GM23248 (cell line): ENCODE data around the gene ZBTB42. TPM values are rescaled to one million over a fixed set of nuclear protein-coding genes. Genes with fewer than 3 reads are reported as not detected.

Source experiments
- DNase-seq: peaks from one replicate; pipeline ENCODE4 v3.0.0-alpha.2; 2015
- H2AFZ ChIP-seq: fragments of 200-600 bp; sonication (generic); 2 replicates; pipeline ENCODE4 v1.6.1; 2016; ENCODE audit warnings: antibody characterized with exemption
- H3F3A ChIP-seq: fragments of 200-600 bp; sonication (generic); 2 replicates; pipeline ENCODE4 v1.6.1; 2016; ENCODE audit warnings: mild to moderate bottlenecking, antibody characterized with exemption, mixed run types; ENCODE audit not compliant: insufficient read depth
- H3K27ac ChIP-seq: fragments of 200-600 bp; sonication (generic); 2 replicates; pipeline ENCODE4 v1.5.1; 2016; ENCODE audit warnings: mild to moderate bottlenecking
- H3K27me3 ChIP-seq: fragments of 200-600 bp; sonication (generic); replicated peaks from 2 replicates; pipeline ENCODE4 v1.6.1; 2016; ENCODE audit warnings: mild to moderate bottlenecking; ENCODE audit not compliant: insufficient read depth
- H3K36me3 ChIP-seq: fragments of 200-600 bp; sonication (generic); 2 replicates; pipeline ENCODE4 v1.6.1; 2016; ENCODE audit warnings: low read depth, mild to moderate bottlenecking
- H3K4me1 ChIP-seq: fragments of 200-600 bp; sonication (generic); 2 replicates; pipeline ENCODE4 v1.6.1; 2016; ENCODE audit warnings: mild to moderate bottlenecking; ENCODE audit not compliant: insufficient read depth
- H3K4me2 ChIP-seq: fragments of 200-600 bp; sonication (generic); one replicate; pipeline ENCODE4 v1.6.1; 2016; ENCODE audit warnings: mild to moderate bottlenecking; ENCODE audit not compliant: unreplicated experiment
- H3K4me3 ChIP-seq: fragments of 200-600 bp; sonication (generic); 2 replicates; pipeline ENCODE4 v1.5.1; 2016; ENCODE audit warnings: mild to moderate bottlenecking
- H3K79me2 ChIP-seq: fragments of 200-600 bp; sonication (generic); 2 replicates; pipeline ENCODE4 v1.6.1; 2016; ENCODE audit warnings: mild to moderate bottlenecking; ENCODE audit not compliant: insufficient read depth
- H3K9ac ChIP-seq: fragments of 200-600 bp; sonication (generic); 2 replicates; pipeline ENCODE4 v1.6.1; 2016; ENCODE audit warnings: mild to moderate bottlenecking
- H3K9me2 ChIP-seq: fragments of 200-600 bp; sonication (generic); 2 replicates; pipeline ENCODE4 v1.6.1; 2016; ENCODE audit warnings: mixed run types, mild to moderate bottlenecking, moderate library complexity; ENCODE audit not compliant: insufficient read depth
- H3K9me3 ChIP-seq: fragments of 200-600 bp; sonication (generic); one replicate; pipeline ENCODE4 v1.6.1; 2017; ENCODE audit warnings: low read depth
- H4K20me1 ChIP-seq: fragments of 200-600 bp; sonication (generic); 2 replicates; pipeline ENCODE4 v1.6.0; 2016; ENCODE audit not compliant: insufficient read depth
- EZH2 ChIP-seq: fragments of 200-600 bp; sonication (generic); IDR thresholded peaks from 2 replicates; pipeline ENCODE4 v1.6.1; 2018; ENCODE audit warnings: antibody characterized with exemption, mild to moderate bottlenecking; ENCODE audit not compliant: insufficient read depth, poor library complexity, severe bottlenecking
- EZH2phosphoT487 ChIP-seq: fragments of 200-600 bp; sonication (generic); IDR thresholded peaks from 2 replicates; pipeline ENCODE4 v1.6.1; 2018; ENCODE audit warnings: antibody characterized with exemption, moderate library complexity, mild to moderate bottlenecking, low read depth; ENCODE audit not compliant: insufficient read depth
- WGBS, 2 experiments: methylation state at CpG; one replicate each; pipeline ENCODE4 v1.1.6; 2015 to 2017; ENCODE audit warnings: low lambda C conversion rate in 2 of 2, low coverage in 1 of 2; ENCODE audit errors: missing lambda C conversion rate in 2 of 2; 5-methylcytosine and 5-hydroxymethylcytosine counted together
- in situ Hi-C: fragments of 300-500 bp; cut with MboI; formaldehyde crosslinking; loops from 2 replicates; pipeline ENCODE4 v1.15.0; 2020
- polyA plus RNA-seq: library from polyadenylated mRNA; unstranded; fragments of >200 nt; fragmentation: Nextera tagmentation; extraction: Ambion mirVana; gene quantifications from 2 replicates; pipeline ENCODE4 v1.2.1, GENCODE V29; 2016
- total RNA-seq: library from RNA; depleted of rRNA; stranded (reverse); fragments of >200 nt; shearing (Covaris generic); gene quantifications from 2 replicates; pipeline ENCODE4 v1.2.3, GENCODE V29; 2014

The ZBTB42 gene
- total and polyA plus RNA-seq, 2 experiments from 2014 or later: 0.56 to 2.4 TPM

DNA sequence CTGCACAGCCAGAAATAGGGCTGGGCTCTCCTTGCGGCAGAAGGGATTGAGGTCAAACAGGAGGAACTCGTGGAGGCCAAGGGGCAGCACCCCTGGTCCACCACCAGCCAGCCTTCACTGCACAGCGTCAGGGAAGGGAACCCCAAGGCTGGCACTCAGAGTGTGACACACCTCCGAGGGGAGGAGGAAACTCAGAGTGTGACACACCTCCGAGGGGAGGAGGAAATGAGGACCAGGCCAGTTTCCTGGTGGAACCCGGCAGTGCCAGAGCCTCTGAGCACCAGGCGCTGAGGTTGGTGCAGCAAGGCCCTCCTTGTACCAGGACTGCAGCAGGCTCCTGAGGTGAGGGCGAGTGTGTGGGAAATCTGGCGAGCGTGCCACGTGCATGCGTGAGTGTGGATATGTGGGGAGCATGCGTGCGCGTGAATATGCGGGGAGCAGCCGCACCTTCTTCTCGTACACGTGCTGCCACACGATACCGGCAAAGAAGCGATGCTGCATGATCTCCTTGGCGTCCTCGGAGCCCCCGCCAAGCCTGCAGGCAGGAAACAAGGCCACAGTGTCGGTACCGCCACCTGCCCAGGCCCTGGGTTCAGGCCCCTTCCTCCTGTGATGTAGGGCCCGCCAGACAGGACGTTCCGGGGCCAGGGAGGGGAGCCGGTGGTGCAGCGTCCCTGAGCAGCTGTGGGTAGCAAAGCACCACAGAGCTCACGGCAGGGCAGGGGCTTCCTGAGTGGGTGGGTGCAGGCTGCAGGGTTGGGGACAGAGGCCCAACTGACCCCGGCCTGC is 28.8 kb upstream of the ZBTB42 start:
- H3K27ac ChIP-seq: no peak overlapping the region
- no peak for DNase-seq
- no peaks in the 10 kb centered on the region for H3F3A ChIP-seq
- no peak overlapping the region for H3K4me3 ChIP-seq
- in situ Hi-C loops: no loop called here
- WGBS, 2 experiments: 87 to 92% methylated on average over 32 to 34 of the region's 34 CpGs
- TF ChIP-seq EZH2phosphoT487: no peak
- no peak for TF ChIP-seq EZH2
- no peaks in the 10 kb centered on the region for H3K27me3 ChIP-seq
- H3K9ac ChIP-seq: no peak overlapping the region
- H3K79me2 ChIP-seq: no peaks in the 10 kb centered on the region
- no peaks in the 10 kb centered on the region for H3K9me2 ChIP-seq
- no peak overlapping the region for H3K4me2 ChIP-seq
- no peaks in the 10 kb centered on the region for H3K9me3 ChIP-seq
- H4K20me1 ChIP-seq: no peaks in the 10 kb centered on the region
- H3K4me1 ChIP-seq: no peaks in the 10 kb centered on the region
- H2AFZ ChIP-seq: no peak overlapping the region
- peaks cover 6% of the 10 kb centered on the region; the same call in 1 of the 2 replicates for H3K36me3 ChIP-seq

GRCh38 chr14:104772707-104773504 is 28.0 kb upstream of the ZBTB42 start:
- no peaks in the 10 kb centered on the region for H3K9me3 ChIP-seq
- H3K4me1 ChIP-seq: no peaks in the 10 kb centered on the region
- 93 to 95% methylated on average over 36 to 38 of the region's 38 CpGs for WGBS, 2 experiments
- DNase-seq: no peak
- H3K9ac ChIP-seq: no peak overlapping the region
- no peak overlapping the region for H3K27ac ChIP-seq
- H3K79me2 ChIP-seq: no peaks in the 10 kb centered on the region
- H3K4me3 ChIP-seq: no peak overlapping the region
- no peak overlapping the region for H3K4me2 ChIP-seq
- no peaks in the 10 kb centered on the region for H4K20me1 ChIP-seq
- no peak overlapping the region for H2AFZ ChIP-seq
- no peaks in the 10 kb centered on the region for H3K9me2 ChIP-seq
- H3F3A ChIP-seq: no peaks in the 10 kb centered on the region
- H3K27me3 ChIP-seq: no peaks in the 10 kb centered on the region
- in situ Hi-C loops: no loop called here
- no peak for TF ChIP-seq EZH2
- no peak for TF ChIP-seq EZH2phosphoT487
- peaks cover 6% of the 10 kb centered on the region; the same call in 1 of the 2 replicates for H3K36me3 ChIP-seq

DNA sequence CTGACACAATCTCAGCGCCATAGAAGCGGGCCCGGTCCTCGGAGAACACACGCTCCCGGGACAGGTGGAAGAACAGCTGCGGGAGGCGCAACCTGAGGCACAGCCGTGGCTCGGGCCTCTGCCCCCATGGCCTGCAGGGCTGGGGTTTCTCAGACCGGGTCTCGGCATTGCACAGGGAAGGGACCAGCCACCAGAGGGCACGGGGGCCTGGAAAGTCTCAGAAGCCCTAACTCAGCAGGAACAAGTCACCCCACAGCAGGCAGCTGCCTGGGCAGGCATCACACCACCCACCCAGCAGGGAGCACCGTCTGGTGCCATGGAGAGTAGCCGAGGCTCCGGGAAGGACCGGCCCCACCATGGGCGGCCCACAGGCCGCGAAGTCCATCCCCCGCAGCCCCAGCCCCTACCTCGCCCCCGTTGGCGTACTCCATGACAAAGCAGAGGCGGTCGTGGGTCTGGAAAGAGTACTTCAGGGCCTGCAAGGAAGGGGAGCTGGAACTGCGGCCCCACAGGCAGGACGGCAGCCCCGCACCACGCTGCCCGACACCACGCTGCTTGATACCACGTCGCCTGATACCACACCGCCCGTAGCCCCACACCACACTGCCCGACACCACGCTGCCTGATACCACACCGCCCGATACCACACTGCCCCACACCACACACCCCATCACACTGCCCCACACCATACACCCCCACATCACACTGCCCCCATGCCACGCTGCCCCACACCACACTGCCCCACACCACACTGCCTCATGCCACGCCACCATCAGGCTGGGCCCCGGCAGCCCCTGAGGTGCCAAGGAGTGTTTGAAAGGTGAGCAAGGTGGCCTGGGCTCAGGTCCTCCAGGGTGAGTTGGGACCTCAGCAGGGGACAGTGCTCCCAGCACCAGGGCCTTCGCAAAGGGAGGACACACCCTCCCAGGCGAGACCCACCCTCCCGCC is 27.1 kb upstream of the ZBTB42 start:
- Histone ChIP-seq H3K4me1 (no peaks in the 10 kb centered on the region), H3K4me2 (no peak overlapping the region), H3K27ac (no peak overlapping the region), H3K36me3 (peaks cover 6% of the 10 kb centered on the region; the same call in 1 of the 2 replicates), H3K9me2 (no peaks in the 10 kb centered on the region), H3K79me2 (no peaks in the 10 kb centered on the region), H2AFZ (no peak overlapping the region), H4K20me1 (no peaks in the 10 kb centered on the region), H3F3A (no peaks in the 10 kb centered on the region), H3K27me3 (no peaks in the 10 kb centered on the region), H3K9me3 (no peaks in the 10 kb centered on the region), H3K4me3 (no peak overlapping the region), H3K9ac (no peak overlapping the region)
- WGBS, 2 experiments: 87 to 93% methylated on average over 30 to 46 of the region's 46 CpGs
- no peak for DNase-seq
- TF ChIP-seq EZH2: no peak
- TF ChIP-seq EZH2phosphoT487: no peak
- in situ Hi-C loops: no loop called here
